GM23338 (cell line): ENCODE measurements around the gene VENTX. TPM values are rescaled to one million over a fixed set of nuclear protein-coding genes. Genes with fewer than 3 reads are reported as not detected.

ENCODE experiments used
- ATAC-seq: fragments of 200-7000 bp; cut with Tn5 transposase; 3 replicates; pipeline ENCODE4 v1.9.1; 2020
- DNase-seq: peaks from one replicate; pipeline ENCODE4 v3.0.0-alpha.2; 2015; ENCODE audit warnings: low spot score
- H2AFZ ChIP-seq: fragments of 200-600 bp; sonication (generic); 2 replicates; pipeline ENCODE4 v1.8.0; 2016; ENCODE audit warnings: antibody characterized with exemption, mild to moderate bottlenecking, moderate library complexity
- H3F3A ChIP-seq: fragments of 200-600 bp; sonication (generic); replicated peaks from 2 replicates; pipeline ENCODE4 v1.8.0; 2017; ENCODE audit warnings: antibody characterized with exemption, mixed run types, low read depth
- H3K27ac ChIP-seq: fragments of 200-600 bp; sonication (generic); 2 replicates; pipeline ENCODE4 v1.6.1; 2016; ENCODE audit warnings: low read depth
- H3K27me3 ChIP-seq: fragments of 200-600 bp; sonication (generic); 2 replicates; pipeline ENCODE4 v1.8.0; 2016; ENCODE audit warnings: mild to moderate bottlenecking, mixed run types, moderate library complexity; ENCODE audit not compliant: insufficient read depth
- H3K36me3 ChIP-seq: fragments of 200-600 bp; sonication (generic); 2 replicates; pipeline ENCODE4 v1.8.0; 2016; ENCODE audit warnings: mild to moderate bottlenecking; ENCODE audit not compliant: insufficient read depth
- H3K4me1 ChIP-seq: fragments of 200-600 bp; sonication (generic); 2 replicates; pipeline ENCODE4 v1.8.0; 2016; ENCODE audit warnings: mild to moderate bottlenecking, moderate library complexity; ENCODE audit not compliant: insufficient read depth
- H3K4me2 ChIP-seq: fragments of 200-600 bp; sonication (generic); 2 replicates; pipeline ENCODE4 v1.7.1; 2017; ENCODE audit warnings: mixed run types
- H3K4me3 ChIP-seq: fragments of 200-600 bp; sonication (generic); 2 replicates; pipeline ENCODE4 v1.6.1; 2016; ENCODE audit warnings: mixed run types
- H3K79me2 ChIP-seq: fragments of 200-600 bp; sonication (generic); replicated peaks from 2 replicates; pipeline ENCODE4 v1.8.0; 2017; ENCODE audit warnings: mild to moderate bottlenecking; ENCODE audit not compliant: insufficient read depth
- H3K9me2 ChIP-seq: fragments of 200-600 bp; sonication (generic); 2 replicates; pipeline ENCODE4 v1.8.0; 2017; ENCODE audit not compliant: insufficient read depth
- H4K20me1 ChIP-seq: fragments of 200-600 bp; sonication (generic); replicated peaks from 2 replicates; pipeline ENCODE4 v1.8.0; 2017; ENCODE audit warnings: mild to moderate bottlenecking; ENCODE audit not compliant: insufficient read depth
- H3K27ac Mint-ChIP-seq: 2 replicates; pipeline ENCODE4 v1.8.0; 2020; ENCODE audit warnings: inconsistent platforms, mild to moderate bottlenecking, moderate library complexity, mixed read lengths
- H3K27me3 Mint-ChIP-seq: 3 replicates; pipeline ENCODE4 v1.8.0; 2022; ENCODE audit warnings: low read depth, mild to moderate bottlenecking, moderate library complexity, mixed read lengths, inconsistent platforms; ENCODE audit not compliant: insufficient read depth, poor library complexity
- H3K36me3 Mint-ChIP-seq: 3 replicates; pipeline ENCODE4 v1.8.0; 2021; ENCODE audit warnings: low read depth, mild to moderate bottlenecking, inconsistent platforms, moderate library complexity, mixed read lengths
- H3K4me1 Mint-ChIP-seq: 3 replicates; pipeline ENCODE4 v1.8.0; 2020; ENCODE audit warnings: mild to moderate bottlenecking, inconsistent platforms, mixed read lengths
- H3K4me3 Mint-ChIP-seq: 3 replicates; pipeline ENCODE4 v1.8.0; 2021; ENCODE audit warnings: moderate library complexity, mild to moderate bottlenecking, inconsistent platforms, mixed read lengths
- H3K9me3 Mint-ChIP-seq: 3 replicates; pipeline ENCODE4 v1.8.0; 2020; ENCODE audit warnings: moderate library complexity, mild to moderate bottlenecking, inconsistent platforms, mixed read lengths
- EZH2phosphoT487 ChIP-seq: fragments of 200-600 bp; sonication (generic); IDR thresholded peaks from one replicate; pipeline ENCODE4 v1.8.1; 2018; ENCODE audit warnings: antibody characterized with exemption; ENCODE audit not compliant: unreplicated experiment
- JUNB ChIP-seq: IDR thresholded peaks from one replicate; pipeline ENCODE4 v1.6.1; 2016; ENCODE audit warnings: antibody characterized with exemption; ENCODE audit not compliant: unreplicated experiment
- ZNF331 ChIP-seq: fragments of 250-450 bp; sonication (Bioruptor Pico); IDR thresholded peaks from 2 replicates; pipeline ENCODE4 v1.5.0; 2020; ENCODE audit warnings: low read depth, mild to moderate bottlenecking, moderate library complexity
- ZNF462 ChIP-seq: fragments of 250-450 bp; sonication (Bioruptor Pico); IDR thresholded peaks from 2 replicates; pipeline ENCODE4 v1.5.0; 2020; ENCODE audit warnings: mild to moderate bottlenecking, moderate library complexity
- polyA plus RNA-seq: library from polyadenylated mRNA; unstranded; fragments of >200 nt; fragmentation: Nextera tagmentation; extraction: Ambion mirVana; gene quantifications from 2 replicates; pipeline ENCODE4 v1.2.1, GENCODE V29; 2016
- total RNA-seq: library from RNA; depleted of rRNA; stranded (reverse); fragments of >200 nt; shearing (Covaris generic); gene quantifications from 2 replicates; pipeline ENCODE4 v1.2.3, GENCODE V29; 2014

Gene VENTX
- total and polyA plus RNA-seq, 2 experiments from 2014 or later = 4.8 to 8.1 TPM

- TF ChIP-seq ZNF462 (CRISPR knock-in tag) = no peak
These were observed 5.1 kb downstream of the VENTX start (continued) for GRCh38 chr10:133242611-133243356.

- no peak for ATAC-seq
- H3K36me3 ChIP-seq = no peaks in the 10 kb centered on the region
- H3K79me2 ChIP-seq = peaks cover 4% of the 10 kb centered on the region; the same call in 1 of the 2 replicates
- H3K4me2 ChIP-seq = no peak overlapping the region
- no peak for DNase-seq
- no peak overlapping the region for H3K4me3 ChIP-seq
- Mint-ChIP-seq H3K27me3 (peaks cover 25% of the 10 kb centered on the region), H3K27ac (no peak overlapping the region), H3K9me3 (no peaks in the 10 kb centered on the region; the same call in 2 of the 3 replicates), H3K36me3 (peaks cover 5% of the 10 kb centered on the region; the same call in 2 of the 3 replicates), H3K4me3 (no peak overlapping the region), H3K4me1 (peaks cover 25% of the 10 kb centered on the region)
- peaks cover 6% of the 10 kb centered on the region; the same call in 1 of the 2 replicates for H3K27me3 ChIP-seq
- H3K9me2 ChIP-seq = no peaks in the 10 kb centered on the region
- no peak overlapping the region for H3K27ac ChIP-seq
- peaks cover 17% of the 10 kb centered on the region for H3K4me1 ChIP-seq
- no peak overlapping the region for H2AFZ ChIP-seq
- no peaks in the 10 kb centered on the region; the same call in 1 of the 2 replicates for H4K20me1 ChIP-seq
- H3F3A ChIP-seq = 0 out of 2 replicates have a peak, but pooled peaks cover 3% of the 10 kb centered on the region
- no peak for TF ChIP-seq ZNF462 (CRISPR knock-in tag)
- TF ChIP-seq ZNF331 = no peak
- TF ChIP-seq JUNB = no peak
- TF ChIP-seq EZH2phosphoT487 = no peak
These were observed 5.9 kb downstream of the VENTX start for GRCh38 chr10:133243593-133243992.
